IMR-90 (cell line): Measurements from ENCODE around the gene CDCP2. TPM values are rescaled to one million over a fixed set of nuclear protein-coding genes. Genes with fewer than 3 reads are reported as not detected.

Source experiments
- ATAC-seq: fragments of 200-7000 bp; cut with Tn5 transposase; 2 replicates; pipeline ENCODE4 v1.9.1; 2020; ENCODE audit warnings: low read depth, mild to moderate bottlenecking, moderate library complexity
- BruUV-seq: library from RNA; stranded (reverse); fragments of 400-500 nt; replicated peaks from 2 replicates; lab custom pipeline; 2021; lab: Mats Ljungman, UMichigan
- CTCF ChIA-PET: fragments of 300-600 bp; formaldehyde crosslinking; extraction: SDS; loops from one replicate; lab custom pipeline; 2021; ENCODE audit warnings: antibody characterized with exemption; lab: Yijun Ruan, JAX
- POLR2A ChIA-PET: fragments of 300-600 bp; sonication (Branson Sonifier 250); formaldehyde crosslinking; loops from one replicate; lab custom pipeline; 2022; ENCODE audit warnings: antibody characterized with exemption; ENCODE audit not compliant: unreplicated experiment; lab: Charles Lee
- DNase-seq: peaks from one replicate; pipeline ENCODE4 v3.0.0; 2013
- H2AFZ ChIP-seq: replicated peaks from 2 replicates; pipeline ENCODE3; 2013; ENCODE audit warnings: low read length, mild to moderate bottlenecking; ENCODE audit not compliant: poor library complexity
- H2AK5ac ChIP-seq: 2 replicates; pipeline ENCODE4 v1.6.1; 2013; ENCODE audit warnings: low read depth, low read length, inconsistent platforms
- H2AK9ac ChIP-seq: replicated peaks from 2 replicates; pipeline ENCODE3; 2013; ENCODE audit warnings: mild to moderate bottlenecking, low read depth, low read length, moderate library complexity; ENCODE audit not compliant: poor library complexity
- H2BK120ac ChIP-seq: 2 replicates; pipeline ENCODE4 v1.6.1; 2013; ENCODE audit warnings: low read depth, low read length, inconsistent platforms
- H2BK15ac ChIP-seq: 3 replicates; pipeline ENCODE4 v1.6.1; 2013; ENCODE audit warnings: low read depth, low read length, inconsistent platforms
- H2BK20ac ChIP-seq: 2 replicates; pipeline ENCODE4 v1.6.1; 2013; ENCODE audit warnings: low read depth, mild to moderate bottlenecking, inconsistent platforms, low read length, moderate library complexity
- H2BK5ac ChIP-seq: 2 replicates; pipeline ENCODE4 v1.6.1; 2013; ENCODE audit warnings: mild to moderate bottlenecking, low read depth, low read length, inconsistent platforms; ENCODE audit not compliant: poor library complexity, severe bottlenecking
- H3K14ac ChIP-seq: replicated peaks from 2 replicates; pipeline ENCODE4 v1.6.1; 2013; ENCODE audit warnings: low read depth, low read length, inconsistent platforms
- H3K18ac ChIP-seq: 2 replicates; pipeline ENCODE4 v1.6.1; 2013; ENCODE audit warnings: low read depth, low read length, control low read depth
- H3K23ac ChIP-seq: 2 replicates; pipeline ENCODE4 v1.6.1; 2013; ENCODE audit warnings: low read depth, low read length, inconsistent platforms
- H3K27ac ChIP-seq: 2 replicates; pipeline ENCODE4 v1.5.1; 2013; ENCODE audit warnings: mild to moderate bottlenecking, control low read depth, low read length; ENCODE audit not compliant: insufficient read depth
- H3K27me3 ChIP-seq: 2 replicates; pipeline ENCODE4 v1.6.1; 2013; ENCODE audit warnings: low read length; ENCODE audit not compliant: control insufficient read depth, insufficient read depth
- H3K36me3 ChIP-seq: 2 replicates; pipeline ENCODE4 v1.6.1; 2013; ENCODE audit warnings: low read length, mixed read lengths; ENCODE audit not compliant: control insufficient read depth, insufficient read depth
- H3K4ac ChIP-seq: 2 replicates; pipeline ENCODE4 v1.6.1; 2013; ENCODE audit warnings: low read depth, low read length, inconsistent platforms
- H3K4me1 ChIP-seq: 2 replicates; pipeline ENCODE4 v1.6.1; 2013; ENCODE audit warnings: low read length, mixed read lengths; ENCODE audit not compliant: control insufficient read depth, insufficient read depth
- H3K4me2 ChIP-seq: 2 replicates; pipeline ENCODE4 v1.6.1; 2013; ENCODE audit warnings: low read depth, mild to moderate bottlenecking, control low read depth, low read length, moderate library complexity
- H3K4me3 ChIP-seq: 2 replicates; pipeline ENCODE4 v1.5.1; 2013; ENCODE audit warnings: low read depth, mild to moderate bottlenecking, control low read depth, low read length, moderate library complexity; ENCODE audit not compliant: insufficient read depth
- H3K56ac ChIP-seq: 2 replicates; pipeline ENCODE4 v1.6.1; 2013; ENCODE audit warnings: low read length, inconsistent platforms; ENCODE audit not compliant: insufficient read depth; ENCODE audit errors: extremely low read depth
- H3K79me1 ChIP-seq, 2 experiments: 2 replicates each; pipeline ENCODE4 v1.6.1; 2013; ENCODE audit warnings: low read length in 2 of 2, inconsistent platforms in 1 of 2, low read depth in 1 of 2
- H3K9ac ChIP-seq: 2 replicates; pipeline ENCODE4 v1.6.1; 2013; ENCODE audit warnings: low read depth, low read length, control low read depth
- H3K9me1 ChIP-seq: 2 replicates; pipeline ENCODE4 v1.6.1; 2013; ENCODE audit warnings: low read length, inconsistent platforms; ENCODE audit not compliant: insufficient read depth
- H3K9me3 ChIP-seq: 2 replicates; pipeline ENCODE4 v1.6.1; 2013; ENCODE audit warnings: low read length; ENCODE audit not compliant: control insufficient read depth, insufficient read depth
- H4K20me1 ChIP-seq: 2 replicates; pipeline ENCODE4 v1.6.1; 2013; ENCODE audit warnings: low read length, inconsistent platforms; ENCODE audit not compliant: insufficient read depth
- H4K5ac ChIP-seq: 2 replicates; pipeline ENCODE4 v1.6.1; 2013; ENCODE audit warnings: mild to moderate bottlenecking, low read depth, low read length, control low read depth
- H4K8ac ChIP-seq, 2 experiments: 2 replicates each; pipeline ENCODE4 v1.6.1; 2013; ENCODE audit warnings: low read depth in 2 of 2, low read length in 2 of 2, control low read depth in 1 of 2, inconsistent platforms in 1 of 2
- H4K91ac ChIP-seq: 2 replicates; pipeline ENCODE4 v1.6.1; 2013; ENCODE audit warnings: low read depth, low read length, inconsistent platforms; ENCODE audit not compliant: insufficient read depth
- BHLHE40 ChIP-seq: fragments of 150-350 bp; IDR thresholded peaks from 2 replicates; pipeline ENCODE4 v1.6.1; 2016; ENCODE audit warnings: mild to moderate bottlenecking, low read depth, low read length
- CEBPB ChIP-seq: IDR thresholded peaks from 2 replicates; pipeline ENCODE4 v1.6.1; 2012; ENCODE audit warnings: low read depth, low read length, improper control_type of control experiment
- CTCF ChIP-seq: conservative IDR thresholded peaks from 2 replicates; pipeline ENCODE4 v1.5.1; 2012; ENCODE audit warnings: mild to moderate bottlenecking, low read depth, low read length, improper control_type of control experiment
- MAZ ChIP-seq: IDR thresholded peaks from 2 replicates; pipeline ENCODE4 v1.6.1; 2012; ENCODE audit warnings: low read depth, mild to moderate bottlenecking, low read length, improper control_type of control experiment, moderate library complexity, borderline replicate concordance
- NFE2L2 ChIP-seq: fragments of 150-350 bp; IDR thresholded peaks from 2 replicates; pipeline ENCODE4 v1.6.1; 2016; ENCODE audit warnings: low read depth, mild to moderate bottlenecking, low read length
- RAD21 ChIP-seq: IDR thresholded peaks from 2 replicates; pipeline ENCODE4 v1.6.1; 2012; ENCODE audit warnings: low read length, improper control_type of control experiment
- RCOR1 ChIP-seq: IDR thresholded peaks from 2 replicates; pipeline ENCODE4 v1.6.1; 2012; ENCODE audit warnings: mild to moderate bottlenecking, low read length, improper control_type of control experiment; ENCODE audit not compliant: insufficient replicate concordance
- SMC3 ChIP-seq: fragments of 150-350 bp; IDR thresholded peaks from 2 replicates; pipeline ENCODE4 v1.6.1; 2016; ENCODE audit warnings: low read depth, mild to moderate bottlenecking, antibody characterized with exemption, low read length, moderate library complexity
- WGBS, 2 experiments: methylation state at CpG; one replicate each; pipeline versions ENCODE4 v1.1.5 to v1.1.7; 2013; ENCODE audit warnings: missing lambda C conversion rate in 2 of 2; ENCODE audit not compliant: insufficient read length in 1 of 2; ENCODE audit errors: extremely low coverage in 2 of 2; 5-methylcytosine and 5-hydroxymethylcytosine counted together
- dilution Hi-C: fragments of 300-500 bp; cut with HindIII; formaldehyde crosslinking; loops from one replicate; pipeline ENCODE4 v1.14.3; 2018; ENCODE audit warnings: low sequenced_read_pairs; ENCODE audit not compliant: unreplicated experiment
- in situ Hi-C: fragments of 300-500 bp; cut with MboI; formaldehyde crosslinking; loops from 3 replicates; pipeline ENCODE4 v1.14.3; 2019; ENCODE audit warnings: low sequenced_read_pairs, inconsistent platforms, mixed read lengths
- intact Hi-C: fragments of 100-400 bp; cut with micrococcal nuclease; formaldehyde crosslinking; loops from 2 replicates; pipeline ENCODE4 v1.10.0; 2022
- polyA plus RNA-seq, 3 experiments: library from polyadenylated mRNA; depleted of rRNA; stranded (reverse); fragments of >200 nt; gene quantifications; 2 replicates each; pipeline ENCODE4 v1.2.3, GENCODE V29; 2012; ENCODE audit warnings: low replicate concordance in 1 of 3
- total RNA-seq: library from RNA; depleted of rRNA; stranded (reverse); fragments of >200 nt; gene quantifications from 2 replicates; pipeline ENCODE4 v1.2.3, GENCODE V29; 2012

The CDCP2 gene
- total and polyA plus RNA-seq, 2 of the 4 experiments (the other 2 are of a cell fraction) = not detected

DNA sequence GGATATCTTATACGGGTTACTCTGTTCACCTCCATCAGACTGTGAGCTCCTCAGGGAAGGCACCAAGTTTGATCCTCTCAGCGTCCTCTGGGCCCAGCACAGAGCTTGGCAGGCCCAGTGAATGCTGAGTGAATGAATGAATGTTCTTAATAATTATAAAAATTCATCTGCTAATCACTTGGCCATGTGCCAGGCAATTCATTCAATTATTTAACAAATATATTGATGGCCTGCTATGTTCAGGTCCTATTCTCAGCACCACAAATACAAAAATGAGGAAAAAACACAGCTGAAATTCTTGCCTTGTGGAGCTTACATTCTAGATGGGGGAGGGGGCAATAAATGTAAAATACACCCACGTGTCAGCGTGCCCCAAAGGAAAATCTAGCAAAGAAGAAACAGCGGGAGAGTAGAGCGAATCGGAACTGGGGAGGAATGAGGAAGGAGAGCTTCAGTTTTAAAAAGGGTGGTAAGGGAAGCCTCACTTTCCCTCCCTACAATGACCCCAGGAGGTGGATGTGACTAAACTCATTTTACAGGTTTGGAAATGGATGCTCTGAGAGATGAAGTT, 15.8 kb downstream of the CDCP2 start:
- TF ChIP-seq CTCF (no peak), RCOR1 (no peak), SMC3 (no peak), MAZ (no peak), RAD21 (no peak), CEBPB (no peak), BHLHE40 (no peak), NFE2L2 (no peak)
- H2AK5ac ChIP-seq = peak overlapping the region; percentile 20; the same call in 1 of the 2 replicates
- no peak overlapping the region for H3K9ac ChIP-seq
- no peak overlapping the region for H2BK5ac ChIP-seq
- no peak overlapping the region for H3K27ac ChIP-seq
- peak overlapping the region; percentile 43 for H4K91ac ChIP-seq
- H3K23ac ChIP-seq = no peak overlapping the region
- ChIA-PET CTCF (interaction anchor here (0.5 to 0.6 kb wide), 2 partner anchors 12 to 697 kb away, joined by 3 to 4 read pairs; no protein-coding TSS in a partner anchor), POLR2A (no interaction called here)
- BruUV-seq = no TSS peak
- H3K14ac ChIP-seq = peak overlapping the region; percentile 53
- H3K9me3 ChIP-seq = no peaks in the 10 kb centered on the region
- no peak overlapping the region for H2AK9ac ChIP-seq
- dilution Hi-C loops = no loop called here
- H4K20me1 ChIP-seq = no peaks in the 10 kb centered on the region
- no peaks in the 10 kb centered on the region for H3K36me3 ChIP-seq
- H4K8ac ChIP-seq = no peak overlapping the region; a peak in 1 of 4 replicates
- H3K4me3 ChIP-seq = no peak overlapping the region
- H3K4me1 ChIP-seq = peaks cover 22% of the 10 kb centered on the region
- H3K18ac ChIP-seq = 0 out of 2 replicates have a peak overlapping the region, but pooled peaks have one; percentile 5
- intact Hi-C loops = no loop called here
- no peaks in the 10 kb centered on the region for H3K27me3 ChIP-seq
- 0 out of 2 replicates have a peak overlapping the region, but pooled peaks have one; percentile 3 for H4K5ac ChIP-seq
- no peak overlapping the region for H2BK15ac ChIP-seq
- peak overlapping the region; percentile 64 for H2AFZ ChIP-seq
- H3K9me1 ChIP-seq = peaks cover 19% of the 10 kb centered on the region
- DNase-seq = no peak
- in situ Hi-C loops = no loop called here
- H2BK120ac ChIP-seq = peak overlapping the region; percentile 4; the same call in 1 of the 2 replicates
- no peak for ATAC-seq
- H3K79me1 ChIP-seq = no peaks in the 10 kb centered on the region
- H3K56ac ChIP-seq = no peak overlapping the region
- WGBS, 2 experiments = no CpG with 5 or more reads among the region's 7 CpGs
- no peak overlapping the region for H3K4me2 ChIP-seq
- 0 out of 2 replicates have a peak overlapping the region, but pooled peaks have one; percentile 2 for H2BK20ac ChIP-seq
- H3K4ac ChIP-seq = peak overlapping the region; percentile 36
